Common myeloid progenitor, CD34-positive (primary cell): ENCODE data around the gene HLA-DPB1.

Source experiments
- CTCF ChIA-PET: fragments of 350-600 bp; sonication (Branson Sonifier 250); formaldehyde crosslinking; loops from one replicate; lab custom pipeline; 2021; ENCODE audit warnings: antibody characterized with exemption; lab: Charles Lee
- POLR2A ChIA-PET: fragments of 350-600 bp; sonication (Branson Sonifier 250); formaldehyde crosslinking; loops from one replicate; lab custom pipeline; 2021; ENCODE audit warnings: antibody characterized with exemption; lab: Charles Lee
- DNase-seq, 3 donors: peaks; one replicate each; pipeline versions ENCODE4 v3.0.0 to v3.0.0-alpha.2; 2013
- H3K27ac ChIP-seq, 2 experiments: 1 replicate in 1 of 2; 2 replicates in 1 of 2; pipeline ENCODE4 v1.7.0; 2013; ENCODE audit warnings: inconsistent platforms in 2 of 2, low read length in 2 of 2, mild to moderate bottlenecking in 2 of 2, low read depth in 1 of 2, moderate library complexity in 1 of 2; ENCODE audit not compliant: severe bottlenecking in 2 of 2, insufficient read depth in 1 of 2, poor library complexity in 1 of 2
- H3K27me3 ChIP-seq, 5 experiments: replicated peaks in 2 of 5; 1 replicate in 3 of 5; 2 replicates in 2 of 5; pipeline versions ENCODE4 v1.6.1 to v1.7.0; 2013; ENCODE audit warnings: low read length in 4 of 5, mild to moderate bottlenecking in 2 of 5, moderate library complexity in 2 of 5, inconsistent platforms in 1 of 5; ENCODE audit not compliant: insufficient read depth in 5 of 5, control insufficient read depth in 4 of 5
- H3K36me3 ChIP-seq, 4 experiments: 1 replicate in 2 of 4; 2 replicates in 2 of 4; pipeline versions ENCODE4 v1.6.1 to v1.7.0; 2013; ENCODE audit warnings: low read length in 3 of 4, control low read depth in 1 of 4, mild to moderate bottlenecking in 1 of 4; ENCODE audit not compliant: control insufficient read depth in 4 of 4, insufficient read depth in 4 of 4
- H3K4me1 ChIP-seq, 4 experiments: 1 replicate in 3 of 4; 2 replicates in 1 of 4; pipeline versions ENCODE4 v1.6.1 to v1.7.1; 2013; ENCODE audit warnings: low read length in 3 of 4, mild to moderate bottlenecking in 3 of 4, control low read depth in 1 of 4, inconsistent platforms in 1 of 4, moderate library complexity in 1 of 4; ENCODE audit not compliant: control insufficient read depth in 4 of 4, insufficient read depth in 4 of 4; ENCODE audit errors: control extremely low read depth in 1 of 4
- H3K4me3 ChIP-seq, 7 experiments: 1 replicate in 4 of 7; 2 replicates in 3 of 7; pipeline versions ENCODE4 v1.5.1 to v1.7.0; 2013; ENCODE audit warnings: mild to moderate bottlenecking in 7 of 7, low read length in 6 of 7, moderate library complexity in 6 of 7, inconsistent platforms in 2 of 7, low read depth in 2 of 7, control low read depth in 1 of 7; ENCODE audit not compliant: insufficient read depth in 4 of 7, control insufficient read depth in 1 of 7; ENCODE audit errors: extremely low read depth in 1 of 7
- H3K9me3 ChIP-seq, 5 experiments: 1 replicate in 4 of 5; 2 replicates in 1 of 5; pipeline versions ENCODE4 v1.6.1 to v1.7.1; 2013; ENCODE audit warnings: low read length in 4 of 5, mild to moderate bottlenecking in 2 of 5, inconsistent platforms in 1 of 5, low read depth in 1 of 5, moderate library complexity in 1 of 5; ENCODE audit not compliant: control insufficient read depth in 4 of 5, insufficient read depth in 2 of 5; ENCODE audit errors: control extremely low read depth in 1 of 5
- WGBS: methylation state at CpG from one replicate; pipeline ENCODE4 v1.1.5; 2013; ENCODE audit not compliant: insufficient coverage; 5-methylcytosine and 5-hydroxymethylcytosine counted together

The HLA-DPB1 gene

DNA sequence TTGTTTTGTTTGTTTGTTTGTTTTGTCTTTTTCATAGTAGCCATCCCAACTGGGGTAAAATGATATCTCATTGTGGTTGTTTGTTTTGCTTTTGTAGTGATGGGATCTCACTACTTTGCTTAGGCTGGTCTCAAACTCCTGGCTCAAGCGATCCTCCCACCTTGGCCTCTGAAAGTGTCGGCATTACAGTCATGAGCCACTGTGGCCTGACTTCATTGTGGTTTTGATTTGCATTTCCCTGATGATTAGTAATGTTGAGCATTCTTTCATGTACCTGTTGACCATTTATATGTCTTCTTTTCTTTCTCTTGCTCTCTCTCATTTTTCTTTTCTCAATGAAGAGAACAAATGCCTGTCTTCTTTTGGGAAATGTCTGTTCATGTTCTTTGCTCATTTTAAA lies 35.6 kb upstream of the HLA-DPB1 start:
- H3K27me3 ChIP-seq: no peaks in the 10 kb centered on the region
- no peaks in the 10 kb centered on the region for H3K36me3 ChIP-seq
- WGBS: 100% methylated on average over 1 of the region's 2 CpGs
- no peak for DNase-seq
- H3K4me3 ChIP-seq: no peak overlapping the region
- POLR2A ChIA-PET: no interaction called here
- no peak overlapping the region for H3K27ac ChIP-seq
- CTCF ChIA-PET: interaction anchor here (1.2 kb wide), 1 partner anchor 23 kb away, joined by 5 read pairs; no protein-coding TSS in a partner anchor
- no peaks in the 10 kb centered on the region for H3K4me1 ChIP-seq
- peaks cover 0 to 3% (median 0%) of the 10 kb centered on the region in 5 experiments for H3K9me3 ChIP-seq

DNA sequence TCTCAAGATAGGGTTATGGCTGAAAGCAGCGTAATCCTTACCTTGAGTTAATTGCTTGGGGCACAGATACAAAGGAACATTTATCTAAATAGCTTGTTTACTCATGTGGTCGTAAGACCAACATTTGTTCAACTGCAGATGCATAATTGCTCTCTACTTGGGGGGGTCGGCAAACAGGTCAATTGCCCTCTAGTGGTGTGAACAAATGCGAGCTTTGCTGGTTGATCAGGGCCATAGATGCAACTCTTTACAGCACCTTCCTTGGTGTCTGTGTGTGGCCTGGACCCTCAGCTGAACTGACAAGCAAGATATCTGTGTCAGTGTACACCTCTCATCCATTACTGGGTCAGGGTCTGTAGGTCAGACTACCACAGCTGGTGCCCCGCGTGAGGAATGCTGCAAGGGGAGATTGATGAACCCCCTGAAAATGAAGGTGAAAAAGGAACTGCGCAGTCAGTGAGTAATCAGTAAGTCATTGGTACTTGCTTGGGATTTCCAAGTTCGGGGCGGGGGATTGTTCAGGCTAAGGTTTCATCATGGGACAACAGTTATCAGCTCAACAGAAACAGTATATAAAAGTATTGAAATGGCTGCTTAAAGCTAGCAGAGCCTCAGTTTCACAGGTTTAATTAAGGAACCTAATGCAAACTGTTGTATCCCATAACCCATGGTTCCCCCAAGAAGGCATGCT lies 26.3 kb upstream of the HLA-DPB1 start:
- Histone ChIP-seq H3K27me3 (peaks cover 0 to 2% (median 0%) of the 10 kb centered on the region in 5 experiments), H3K4me1 (peaks cover 0 to 9% (median 3%) of the 10 kb centered on the region in 4 experiments), H3K4me3 (no peak overlapping the region), H3K9me3 (no peaks in the 10 kb centered on the region), H3K27ac (no peak overlapping the region), H3K36me3 (no peaks in the 10 kb centered on the region)
- WGBS: 90% methylated on average over 6 of the region's 9 CpGs
- CTCF ChIA-PET: interaction anchor here (0.9 to 2.7 kb wide), 13 partner anchors 8 to 58 kb away, joined by 3 to 12 read pairs (median 4); partner anchors contain the start of gene HLA-DPB1
- peak in 1 of 3 donors; percentile 24 for DNase-seq
- POLR2A ChIA-PET: no interaction called here

DNA sequence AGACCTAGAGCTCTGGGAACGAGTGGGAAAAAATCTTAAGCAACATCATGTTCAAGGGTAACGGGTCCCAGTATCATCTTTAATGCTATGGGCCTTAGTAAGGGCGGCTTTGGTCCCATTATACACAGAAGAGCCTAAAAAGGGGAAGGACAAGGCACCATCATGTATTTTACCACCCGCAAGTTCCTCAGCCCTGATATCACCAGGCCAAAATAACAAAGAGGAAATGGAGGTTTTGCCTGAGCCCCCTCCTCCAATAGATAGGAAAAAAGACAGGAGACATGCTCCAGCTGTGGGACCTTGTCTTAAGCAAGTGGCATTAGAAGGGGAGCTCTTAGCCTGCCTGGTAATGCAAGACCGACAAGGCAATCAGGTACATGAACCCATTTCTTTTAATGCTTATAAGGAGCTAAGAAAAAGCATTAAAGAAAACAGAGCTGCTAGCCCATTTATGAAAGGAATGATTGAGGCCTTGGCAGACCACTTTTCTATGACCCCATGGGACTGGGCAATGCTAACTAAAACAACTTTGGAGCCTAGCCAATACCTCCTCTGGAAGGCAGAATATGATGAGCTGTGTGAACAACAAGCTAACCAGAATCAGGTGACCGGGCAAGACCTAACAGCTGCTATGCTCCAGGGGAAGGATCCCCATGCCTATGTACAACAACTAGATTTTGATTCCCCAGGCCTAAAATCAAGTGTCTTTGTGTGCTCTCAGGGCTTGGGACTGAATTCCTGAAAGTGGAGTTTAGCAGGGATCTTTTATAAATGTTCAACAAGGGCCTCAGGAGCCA lies 25.6 kb upstream of the HLA-DPB1 start:
- H3K27ac ChIP-seq: no peak overlapping the region
- H3K27me3 ChIP-seq: peaks cover 0 to 2% (median 0%) of the 10 kb centered on the region in 5 experiments
- 83% methylated on average over 3 of the region's 6 CpGs for WGBS
- ChIA-PET CTCF (interaction anchor here (1.1 to 2.7 kb wide), 10 partner anchors 9 to 57 kb away, joined by 3 to 12 read pairs (median 5); no protein-coding TSS in a partner anchor), POLR2A (interaction anchor here (0.6 kb wide), 1 partner anchor 987 kb away, joined by 3 read pairs; no protein-coding TSS in a partner anchor)
- H3K4me1 ChIP-seq: peaks cover 0 to 9% (median 3%) of the 10 kb centered on the region in 4 experiments
- H3K9me3 ChIP-seq: no peaks in the 10 kb centered on the region
- no peak overlapping the region for H3K4me3 ChIP-seq
- no peaks in the 10 kb centered on the region for H3K36me3 ChIP-seq
- DNase-seq: peak in 2 of 3 donors; percentile 36 to 60

DNA sequence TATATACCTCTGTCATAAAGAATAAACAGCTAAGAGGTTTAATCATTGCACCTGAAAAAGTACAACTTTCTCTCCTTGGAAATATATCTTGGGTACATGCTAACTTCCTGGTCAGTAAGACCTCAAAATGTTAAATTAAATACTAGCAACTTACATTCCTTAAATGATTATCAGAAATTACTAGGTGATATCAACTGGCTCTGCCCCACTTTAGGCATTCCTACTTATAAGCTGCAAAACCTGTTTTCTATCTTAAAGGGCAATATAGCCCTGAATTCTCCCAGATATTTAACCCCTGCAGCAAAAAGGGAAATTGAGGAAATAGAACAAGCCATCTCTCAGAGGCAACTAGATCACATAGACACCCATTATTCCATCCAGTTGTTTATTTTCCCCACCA lies 23.2 kb upstream of the HLA-DPB1 start:
- POLR2A ChIA-PET: no interaction called here

DNA sequence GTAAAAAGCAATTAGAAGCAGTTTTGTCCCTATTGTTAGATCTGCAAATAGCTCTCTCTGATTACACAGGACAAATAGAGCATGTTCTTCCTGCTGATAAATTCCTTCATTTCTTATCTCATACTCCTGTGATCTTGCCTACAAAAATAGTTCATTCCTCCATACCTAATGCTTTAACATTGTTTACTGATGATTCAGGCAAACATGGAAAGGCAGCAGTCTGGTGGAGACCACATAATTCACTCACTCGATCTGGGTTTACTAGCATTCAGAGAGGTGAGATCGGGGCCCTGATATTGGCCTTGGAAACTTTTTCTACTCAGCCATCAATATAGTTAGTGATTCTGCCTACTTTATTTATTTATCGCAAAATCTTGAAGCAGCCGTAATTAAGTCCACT lies 22.6 kb upstream of the HLA-DPB1 start:
- POLR2A ChIA-PET: no interaction called here
- Histone ChIP-seq H3K27me3 (no peaks in the 10 kb centered on the region), H3K4me3 (no peak overlapping the region), H3K27ac (no peak overlapping the region), H3K9me3 (no peaks in the 10 kb centered on the region), H3K36me3 (no peaks in the 10 kb centered on the region), H3K4me1 (peaks cover 0 to 17% (median 3%) of the 10 kb centered on the region in 4 experiments)
- CTCF ChIA-PET: interaction anchor here (0.8 to 1.3 kb wide), 2 partner anchors 19 to 23 kb away, joined by 3 to 4 read pairs; partner anchors contain the start of gene HLA-DPB1
- WGBS: 76% methylated on average over 4 of the region's 4 CpGs
- no peak for DNase-seq

More for the DNA sequence above, 23.2 kb upstream of the HLA-DPB1 start:
- no peak for DNase-seq
- H3K27me3 ChIP-seq: no peaks in the 10 kb centered on the region
- no peak overlapping the region for H3K27ac ChIP-seq
- no peak overlapping the region for H3K4me3 ChIP-seq
- H3K4me1 ChIP-seq: peaks cover 0 to 14% (median 3%) of the 10 kb centered on the region in 4 experiments
- CTCF ChIA-PET: interaction anchor here (0.8 to 1.3 kb wide), 4 partner anchors 19 to 83 kb away, joined by 3 to 4 read pairs (median 3); partner anchors contain the start of gene HLA-DPB1
- no peaks in the 10 kb centered on the region for H3K36me3 ChIP-seq
- H3K9me3 ChIP-seq: no peaks in the 10 kb centered on the region

DNA sequence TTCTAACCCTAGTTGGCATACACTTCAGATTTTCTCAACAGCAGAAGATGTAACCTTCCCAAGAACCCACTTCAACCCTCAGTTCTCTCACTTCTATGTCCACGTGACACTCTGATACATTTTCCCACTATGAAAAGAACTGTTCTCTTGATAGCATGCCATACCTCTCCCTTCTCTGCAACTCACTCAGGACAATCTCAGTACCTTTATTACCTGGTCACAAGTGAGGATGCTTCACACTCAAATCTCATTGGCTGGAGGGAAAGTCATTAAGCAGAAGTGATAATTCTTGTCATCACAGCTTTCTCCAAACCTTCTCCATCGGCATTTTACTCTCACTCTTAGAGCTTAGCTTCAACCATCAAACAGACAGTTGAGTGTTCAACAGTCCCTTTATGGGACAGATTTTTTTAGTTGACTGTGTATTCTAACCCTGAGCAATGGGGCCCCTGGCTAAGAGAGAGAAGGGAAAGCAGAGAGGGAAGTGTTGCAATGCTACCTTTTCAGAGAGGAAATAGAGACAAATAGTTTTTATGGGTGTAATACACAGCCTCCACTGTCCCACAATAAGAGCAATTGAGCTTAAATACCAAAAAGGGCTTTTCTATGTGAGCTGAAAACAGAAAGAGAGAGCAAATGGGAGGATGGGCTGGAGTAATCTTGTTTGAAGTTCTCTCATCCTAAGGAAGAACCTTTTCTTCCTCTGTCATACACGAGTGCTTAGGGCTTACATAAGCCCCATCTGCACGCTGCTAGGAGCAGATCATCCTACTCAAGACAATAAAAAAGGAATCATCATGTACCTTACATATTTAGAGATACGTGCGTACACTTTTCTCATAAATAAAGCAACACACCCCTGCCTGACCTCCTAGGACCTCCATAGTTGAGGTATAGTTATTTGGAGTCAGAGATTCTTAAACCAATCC lies 18.3 kb upstream of the HLA-DPB1 start:
- Histone ChIP-seq H3K27ac (no peak overlapping the region), H3K4me1 (peaks cover 0 to 8% (median 1%) of the 10 kb centered on the region in 4 experiments), H3K36me3 (no peaks in the 10 kb centered on the region), H3K4me3 (no peak overlapping the region), H3K9me3 (no peaks in the 10 kb centered on the region), H3K27me3 (no peaks in the 10 kb centered on the region)
- ChIA-PET CTCF (interaction anchor here (1.2 kb wide), 2 partner anchors 24 to 29 kb away, joined by 3 read pairs; no protein-coding TSS in a partner anchor), POLR2A (no interaction called here)
- no peak for DNase-seq
- 62% methylated on average over 3 of the region's 6 CpGs for WGBS
